Skeletal muscle tissue (tissue), 4 donors: Measurements from ENCODE around the gene LDLRAP1. TPM values are rescaled to one million over a fixed set of nuclear protein-coding genes. Genes with fewer than 3 reads are reported as not detected.

Experiments used
- H3K27ac ChIP-seq: one replicate; pipeline ENCODE4 v1.7.0; 2013; ENCODE audit warnings: mild to moderate bottlenecking, low read depth, low read length, inconsistent platforms
- H3K27me3 ChIP-seq, 3 donors: one replicate each; pipeline ENCODE4 v1.7.0; 2013; ENCODE audit warnings: low read length in 3 of 3; ENCODE audit not compliant: control insufficient read depth in 3 of 3, insufficient read depth in 3 of 3
- H3K36me3 ChIP-seq, 3 donors: one replicate each; pipeline ENCODE4 v1.7.0; 2013; ENCODE audit warnings: low read length in 3 of 3; ENCODE audit not compliant: control insufficient read depth in 3 of 3, insufficient read depth in 3 of 3
- H3K4me1 ChIP-seq, 3 donors: one replicate each; pipeline ENCODE4 v1.7.0; 2013; ENCODE audit warnings: low read length in 3 of 3, mild to moderate bottlenecking in 3 of 3; ENCODE audit not compliant: control insufficient read depth in 3 of 3, insufficient read depth in 3 of 3
- H3K4me3 ChIP-seq, 3 donors: one replicate each; pipeline ENCODE4 v1.7.0; 2013; ENCODE audit warnings: low read length in 3 of 3
- H3K9ac ChIP-seq, 3 donors: one replicate each; pipeline ENCODE4 v1.7.0; 2013; ENCODE audit warnings: low read length in 3 of 3, mild to moderate bottlenecking in 3 of 3, moderate library complexity in 2 of 3, low read depth in 1 of 3
- H3K9me3 ChIP-seq, 3 donors: one replicate each; pipeline ENCODE4 v1.7.0; 2013; ENCODE audit warnings: low read length in 3 of 3; ENCODE audit not compliant: control insufficient read depth in 3 of 3
- total RNA-seq: library from RNA; depleted of rRNA; stranded (reverse); fragments of >200 nt; gene quantifications from one replicate; pipeline ENCODE4 v1.2.3, GENCODE V29; 2014
- donor health status: Osteomylitis.

The LDLRAP1 gene
- total RNA-seq, 1 donor from 2014 or later = 4.7 TPM

DNA sequence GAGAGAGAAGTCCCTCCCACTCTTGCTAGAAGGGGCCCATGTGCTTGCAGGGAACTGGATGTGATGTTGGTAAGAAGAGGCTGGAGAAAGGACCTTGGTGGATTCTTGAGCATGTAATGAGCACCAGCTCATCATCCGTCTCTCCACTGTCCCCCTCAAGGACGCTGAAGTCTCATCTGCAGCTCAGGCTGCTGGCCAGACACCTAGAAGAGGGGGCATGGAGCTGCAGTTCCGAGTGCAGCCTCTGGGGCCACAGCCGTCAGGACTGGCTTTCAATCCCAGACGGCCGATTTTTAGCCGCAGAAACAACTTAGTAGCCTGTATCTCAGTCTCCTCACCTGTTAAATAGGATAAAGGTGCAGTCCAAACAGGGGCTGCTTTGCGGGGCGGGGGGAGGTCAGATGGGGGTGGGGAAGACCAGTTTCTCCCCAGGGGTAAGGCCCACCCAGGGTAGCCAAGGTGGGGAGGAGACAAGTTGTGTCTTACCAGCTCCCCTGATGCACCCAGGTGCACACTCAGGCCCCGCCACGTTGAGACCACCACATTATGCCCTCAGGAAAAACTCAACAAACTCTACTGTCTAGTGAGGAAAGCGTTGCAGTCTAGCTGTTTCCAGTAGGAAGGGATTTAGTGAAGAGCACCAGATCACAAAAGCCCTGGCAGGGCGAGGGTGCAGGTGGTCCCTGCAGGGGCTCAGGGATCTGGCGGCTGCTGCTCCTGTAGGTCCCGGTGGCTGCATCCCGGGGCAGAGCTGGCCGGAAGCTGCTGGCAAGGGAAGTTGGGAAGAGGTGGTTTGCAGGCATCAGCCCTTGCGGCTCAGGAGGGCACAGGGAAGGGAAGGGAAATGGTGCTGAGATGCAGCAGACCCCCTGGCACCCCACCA is 29.5 kb downstream of the LDLRAP1 start:
- Histone ChIP-seq H3K27me3 (no peaks in the 10 kb centered on the region), H3K9me3 (no peaks in the 10 kb centered on the region), H3K4me1 (peaks cover 24 to 42% (median 40%) of the 10 kb centered on the region in 3 donors), H3K4me3 (peak overlapping the region in 2 of 3 donors; percentile 22 to 26), H3K27ac (no peak overlapping the region), H3K9ac (peak overlapping the region in 1 of 3 donors; percentile 62), H3K36me3 (no peaks in the 10 kb centered on the region)

GRCh38 chr1:25573591-25573930 is 30.2 kb downstream of the LDLRAP1 start:
- H3K27ac ChIP-seq = no peak overlapping the region
- H3K4me1 ChIP-seq = peaks cover 19 to 36% (median 34%) of the 10 kb centered on the region in 3 donors
- H3K36me3 ChIP-seq = no peaks in the 10 kb centered on the region
- peak overlapping the region in 1 of 3 donors; percentile 62 for H3K9ac ChIP-seq
- H3K4me3 ChIP-seq = peak overlapping the region in 2 of 3 donors; percentile 22 to 26
- no peaks in the 10 kb centered on the region for H3K27me3 ChIP-seq
- no peaks in the 10 kb centered on the region for H3K9me3 ChIP-seq

GRCh38 chr1:25573961-25574360 is 30.6 kb downstream of the LDLRAP1 start:
- Histone ChIP-seq H3K36me3 (no peaks in the 10 kb centered on the region), H3K27ac (no peak overlapping the region), H3K4me1 (peaks cover 15 to 32% (median 30%) of the 10 kb centered on the region in 3 donors), H3K9ac (no peak overlapping the region), H3K9me3 (no peaks in the 10 kb centered on the region), H3K4me3 (no peak overlapping the region), H3K27me3 (no peaks in the 10 kb centered on the region)

DNA sequence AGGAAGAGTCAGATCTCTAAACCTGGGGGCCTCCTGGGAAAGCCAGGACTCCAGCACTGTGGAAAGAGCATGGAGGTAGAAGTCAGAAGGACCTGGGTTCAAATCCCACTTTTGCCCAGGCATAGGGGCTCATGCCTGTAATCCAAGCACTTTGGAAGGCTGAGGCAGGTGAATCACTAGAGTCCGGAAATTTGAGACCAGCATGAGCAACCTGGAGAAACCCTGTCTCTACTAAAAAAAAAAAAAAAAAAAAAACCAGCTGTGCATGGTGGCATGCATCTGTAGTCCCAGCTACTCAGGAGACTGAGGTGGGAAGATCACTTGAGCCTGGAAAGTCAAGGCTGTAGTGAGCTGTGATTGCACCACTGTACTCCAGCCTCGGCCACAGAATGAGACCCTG is 31.8 kb downstream of the LDLRAP1 start:
- Histone ChIP-seq H3K4me1 (peaks cover 12 to 27% (median 25%) of the 10 kb centered on the region in 3 donors), H3K27ac (no peak overlapping the region)

DNA sequence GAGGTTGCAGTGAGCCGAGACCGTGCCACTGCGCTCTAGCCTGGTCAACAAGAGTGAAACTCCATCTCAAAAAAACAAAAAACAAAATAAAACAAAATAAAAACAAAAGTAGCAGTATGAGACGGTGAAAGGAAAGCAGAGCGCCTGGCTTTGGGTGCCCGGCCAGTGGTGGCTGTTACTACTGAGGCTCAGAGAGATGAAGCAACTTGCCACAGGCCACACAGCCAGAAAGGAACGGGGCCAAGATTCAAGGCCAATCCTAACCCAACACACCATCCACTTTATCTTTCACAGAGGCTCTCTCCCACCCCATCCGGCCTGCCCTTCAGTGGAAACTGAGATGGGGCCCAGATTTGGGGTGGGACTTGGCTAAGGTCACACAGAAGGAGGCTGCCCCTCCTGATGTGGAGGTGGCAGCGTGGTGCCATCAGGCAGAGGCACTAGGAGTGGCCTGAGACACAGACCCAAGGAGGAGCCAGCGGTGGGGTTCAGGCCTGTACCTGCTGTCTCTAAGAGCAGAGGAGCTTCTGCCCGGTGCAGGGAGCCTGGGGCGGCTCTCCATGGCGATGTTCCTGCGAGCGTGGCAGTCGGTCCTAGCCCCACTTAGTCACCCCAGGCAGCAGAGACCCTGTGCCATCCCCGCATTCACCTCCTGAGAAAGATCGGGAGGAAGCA is 33.2 kb downstream of the LDLRAP1 start:
- Histone ChIP-seq H3K36me3 (no peaks in the 10 kb centered on the region), H3K27ac (no peak overlapping the region), H3K4me3 (no peak overlapping the region), H3K4me1 (peaks cover 11 to 23% (median 20%) of the 10 kb centered on the region in 3 donors), H3K27me3 (no peaks in the 10 kb centered on the region), H3K9me3 (no peaks in the 10 kb centered on the region), H3K9ac (no peak overlapping the region)

More for the DNA sequence above, 31.8 kb downstream of the LDLRAP1 start:
- Histone ChIP-seq H3K36me3 (no peaks in the 10 kb centered on the region), H3K9ac (no peak overlapping the region), H3K9me3 (no peaks in the 10 kb centered on the region), H3K27me3 (no peaks in the 10 kb centered on the region), H3K4me3 (no peak overlapping the region)

GRCh38 chr1:25577134-25577920 is 33.9 kb downstream of the LDLRAP1 start:
- Histone ChIP-seq H3K9ac (peak overlapping the region in 1 of 3 donors; percentile 16), H3K4me1 (peaks cover 5 to 15% (median 13%) of the 10 kb centered on the region in 3 donors), H3K27ac (no peak overlapping the region), H3K27me3 (no peaks in the 10 kb centered on the region), H3K36me3 (no peaks in the 10 kb centered on the region), H3K4me3 (no peak overlapping the region), H3K9me3 (no peaks in the 10 kb centered on the region)

DNA sequence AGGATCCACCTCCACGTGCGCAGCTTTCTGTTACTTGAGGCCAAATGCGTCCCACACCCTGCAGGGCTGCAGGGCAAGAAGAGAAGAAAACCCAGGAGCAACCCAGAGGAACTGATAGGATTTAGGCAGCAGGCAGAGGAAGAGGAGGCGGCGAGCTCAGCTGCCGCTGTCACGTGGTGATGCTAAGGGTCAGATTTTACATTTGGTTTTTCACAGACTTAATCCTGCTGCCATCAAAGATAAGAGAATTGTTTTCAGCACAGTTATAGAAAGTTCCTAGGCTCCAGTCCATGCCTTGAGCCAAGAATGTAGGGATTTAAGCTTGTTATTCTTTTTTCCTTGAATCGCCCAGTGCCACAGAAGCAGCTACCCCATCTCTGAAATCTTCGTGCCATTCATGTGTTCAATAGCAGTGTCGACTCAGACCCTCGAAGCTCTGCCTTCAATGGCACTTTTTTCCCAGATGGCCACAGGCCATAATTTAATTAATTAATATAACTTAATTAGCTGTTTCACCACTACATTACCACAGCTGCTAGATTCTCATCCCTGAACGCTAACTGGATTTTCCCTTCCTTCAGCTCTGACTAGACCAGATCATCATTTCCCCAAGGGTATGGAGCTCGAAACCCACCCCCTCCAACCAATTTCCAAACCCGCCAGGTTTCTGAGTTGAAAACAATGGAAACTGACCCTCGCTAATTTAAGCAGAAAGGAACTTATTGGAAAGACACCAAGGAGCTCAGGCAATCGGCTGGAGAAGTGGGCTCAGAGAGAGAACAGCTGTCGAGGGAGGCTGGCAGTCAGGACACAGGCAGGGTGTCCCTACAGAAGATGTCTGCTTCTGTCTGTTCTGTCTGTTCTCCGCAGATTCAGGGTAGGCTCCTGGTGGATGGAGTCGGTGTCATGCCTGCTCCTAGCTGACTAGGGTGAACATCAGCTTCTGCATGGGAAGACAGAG is 36.2 kb downstream of the LDLRAP1 start:
- H3K4me1 ChIP-seq = peaks cover 7 to 11% (median 10%) of the 10 kb centered on the region in 3 donors
- no peak overlapping the region for H3K4me3 ChIP-seq
- H3K9me3 ChIP-seq = no peaks in the 10 kb centered on the region
- H3K9ac ChIP-seq = peak overlapping the region in 1 of 3 donors; percentile 40
- no peaks in the 10 kb centered on the region for H3K27me3 ChIP-seq
- H3K36me3 ChIP-seq = no peaks in the 10 kb centered on the region
- H3K27ac ChIP-seq = no peak overlapping the region

DNA sequence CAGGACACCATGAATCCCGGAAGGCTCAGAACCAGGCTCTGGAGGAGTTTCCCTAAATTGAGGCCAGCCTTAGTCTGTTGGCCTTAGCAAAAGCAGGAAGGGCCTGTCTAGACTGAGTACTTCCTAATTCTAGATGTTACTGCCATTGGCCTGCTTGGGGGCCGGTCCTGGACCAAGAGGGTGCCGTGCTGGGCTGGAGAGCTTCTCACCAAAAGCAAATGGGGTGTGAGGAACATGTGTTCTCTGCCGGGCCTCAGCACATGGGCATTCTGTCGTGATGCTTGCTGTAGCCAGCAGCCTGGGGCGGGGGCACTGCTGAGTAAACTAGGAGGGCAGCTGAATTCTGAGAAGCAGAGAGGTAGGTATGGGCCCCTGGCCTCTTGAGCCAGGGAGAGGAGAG is 37.5 kb downstream of the LDLRAP1 start:
- H3K9ac ChIP-seq = no peak overlapping the region
- H3K36me3 ChIP-seq = no peaks in the 10 kb centered on the region
- no peaks in the 10 kb centered on the region for H3K9me3 ChIP-seq
- H3K4me1 ChIP-seq = peaks cover 7 to 17% (median 16%) of the 10 kb centered on the region in 3 donors
- H3K27ac ChIP-seq = no peak overlapping the region
- no peak overlapping the region for H3K4me3 ChIP-seq
- H3K27me3 ChIP-seq = no peaks in the 10 kb centered on the region

DNA sequence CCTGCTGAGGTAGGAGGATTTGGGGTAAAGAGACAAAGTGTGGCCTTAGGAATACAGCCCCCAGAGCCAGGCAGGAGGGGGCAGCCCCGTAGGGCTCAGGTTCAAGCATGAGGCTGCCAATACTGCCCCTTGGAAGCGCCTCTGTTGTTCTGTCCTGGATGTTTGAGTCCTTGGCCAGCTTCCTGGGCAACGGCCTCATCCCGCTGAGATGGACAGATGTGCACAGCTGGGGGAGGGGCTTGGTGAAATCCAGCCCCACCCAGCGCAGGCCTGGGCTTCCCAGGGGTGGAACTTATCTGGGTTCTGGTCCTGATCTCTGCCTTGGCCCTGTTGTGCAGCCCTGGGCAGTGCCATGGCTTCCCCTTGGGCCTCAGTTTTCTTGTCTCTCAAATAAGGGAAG is 38.4 kb downstream of the LDLRAP1 start:
- no peaks in the 10 kb centered on the region for H3K9me3 ChIP-seq
- H3K36me3 ChIP-seq = no peaks in the 10 kb centered on the region
- no peaks in the 10 kb centered on the region for H3K27me3 ChIP-seq
- H3K4me1 ChIP-seq = peaks cover 7 to 17% (median 16%) of the 10 kb centered on the region in 3 donors
- H3K4me3 ChIP-seq = no peak overlapping the region
- H3K27ac ChIP-seq = no peak overlapping the region
- H3K9ac ChIP-seq = no peak overlapping the region
